DMS53 (cell line): ENCODE results near the gene TLR8.

Source experiments
- DNase-seq: peaks from one replicate; lab custom pipeline; 2025; lab: John Stamatoyannopoulos, UW

TLR8 gene

GRCh38 chrX:12966151-12966550 lies 59.7 kb downstream of the TLR8 start:
- DNase-seq = no peak

GRCh38 chrX:12967711-12968465 lies 61.5 kb downstream of the TLR8 start:
- no peak for DNase-seq

- no peak for DNase-seq
These were observed 64.3 kb downstream of the TLR8 start for GRCh38 chrX:12970691-12971202.

- DNase-seq = no peak
These were observed 65.0 kb downstream of the TLR8 start for GRCh38 chrX:12971282-12972003.

DNA sequence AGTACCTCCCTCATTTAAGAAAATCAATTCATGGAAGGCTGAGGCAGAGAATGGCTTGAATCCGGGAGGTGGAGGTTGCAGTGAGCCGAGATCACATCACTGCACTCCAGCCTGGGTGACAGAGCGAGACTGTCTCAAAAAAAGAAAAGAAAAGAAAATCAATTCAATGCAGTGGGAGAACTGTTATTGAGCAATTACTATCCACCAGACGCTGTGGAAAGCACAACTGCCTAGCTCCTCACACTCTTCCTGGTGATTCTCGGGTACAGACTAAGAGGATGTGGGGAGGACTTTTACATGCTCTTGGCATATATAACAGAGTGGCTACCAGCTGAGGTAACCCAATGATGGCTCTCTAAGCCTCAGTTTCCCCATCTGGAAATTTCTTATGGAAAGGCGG lies 65.8 kb downstream of the TLR8 start:
- no peak for DNase-seq
